Mesenchymal stem cell (in vitro differentiated cells and primary cell): ENCODE measurements around the gene FAM184A.

ENCODE experiments used
- DNase-seq: peaks from one replicate; pipeline ENCODE4 v3.0.0-alpha.2; 2013
- H2AFZ ChIP-seq: one replicate; pipeline ENCODE4 v1.6.1; 2013; ENCODE audit warnings: low read depth, mild to moderate bottlenecking, control low read depth, inconsistent platforms, low read length, moderate library complexity
- H2AK5ac ChIP-seq: 2 replicates; pipeline ENCODE4 v1.6.1; 2013; ENCODE audit warnings: low read length, moderate library complexity, mild to moderate bottlenecking, inconsistent platforms; ENCODE audit not compliant: severe bottlenecking
- H2BK120ac ChIP-seq: one replicate; pipeline ENCODE4 v1.6.1; 2013; ENCODE audit warnings: low read depth, mild to moderate bottlenecking, inconsistent platforms, low read length, moderate library complexity
- H2BK12ac ChIP-seq, 2 experiments: one replicate each; pipeline ENCODE4 v1.6.1; 2013; ENCODE audit warnings: inconsistent platforms in 2 of 2, low read length in 2 of 2, mild to moderate bottlenecking in 2 of 2, moderate library complexity in 2 of 2, control low read depth in 1 of 2
- H2BK15ac ChIP-seq: one replicate; pipeline ENCODE4 v1.6.1; 2013; ENCODE audit warnings: mild to moderate bottlenecking, low read depth, inconsistent platforms; ENCODE audit not compliant: poor library complexity, severe bottlenecking
- H2BK5ac ChIP-seq: 2 replicates; pipeline ENCODE4 v1.6.1; 2013; ENCODE audit warnings: low read depth, mild to moderate bottlenecking, low read length, control low read depth, inconsistent platforms; ENCODE audit not compliant: poor library complexity, severe bottlenecking
- H3K14ac ChIP-seq, 2 experiments: one replicate each; pipeline ENCODE4 v1.6.1; 2013; ENCODE audit warnings: inconsistent platforms in 2 of 2, low read length in 2 of 2, control low read depth in 1 of 2, mild to moderate bottlenecking in 1 of 2, moderate library complexity in 1 of 2
- H3K18ac ChIP-seq, 2 experiments: one replicate each; pipeline ENCODE4 v1.6.1; 2013; ENCODE audit warnings: inconsistent platforms in 2 of 2, low read length in 2 of 2, control low read depth in 1 of 2, low read depth in 1 of 2, mild to moderate bottlenecking in 1 of 2
- H3K23ac ChIP-seq, 2 experiments: one replicate each; pipeline ENCODE4 v1.6.1; 2013; ENCODE audit warnings: inconsistent platforms in 2 of 2, low read length in 2 of 2, mild to moderate bottlenecking in 2 of 2, moderate library complexity in 2 of 2, control low read depth in 1 of 2
- H3K27ac ChIP-seq: 2 replicates; pipeline ENCODE4 v1.5.1; 2013; ENCODE audit warnings: mild to moderate bottlenecking, moderate library complexity, low read length, control low read depth, inconsistent platforms; ENCODE audit not compliant: poor library complexity, severe bottlenecking
- H3K27me3 ChIP-seq, 2 experiments: 2 replicates each; pipeline versions ENCODE4 v1.6.1 to v1.7.0; 2013; ENCODE audit warnings: low read length in 2 of 2, mild to moderate bottlenecking in 2 of 2, moderate library complexity in 2 of 2, control low read depth in 1 of 2, inconsistent platforms in 1 of 2; ENCODE audit not compliant: control insufficient read depth in 1 of 2, insufficient read depth in 1 of 2
- H3K36me3 ChIP-seq, 2 experiments: 2 replicates each; pipeline versions ENCODE4 v1.6.1 to v1.7.0; 2013; ENCODE audit warnings: low read length in 2 of 2, control low read depth in 1 of 2, inconsistent platforms in 1 of 2, low read depth in 1 of 2, mild to moderate bottlenecking in 1 of 2; ENCODE audit not compliant: insufficient read depth in 2 of 2, control insufficient read depth in 1 of 2
- H3K4ac ChIP-seq, 2 experiments: one replicate each; pipeline ENCODE4 v1.6.1; 2013; ENCODE audit warnings: inconsistent platforms in 2 of 2, low read length in 2 of 2, mild to moderate bottlenecking in 2 of 2, moderate library complexity in 2 of 2, control low read depth in 1 of 2, low read depth in 1 of 2
- H3K4me1 ChIP-seq: 2 replicates; pipeline ENCODE4 v1.6.1; 2013; ENCODE audit warnings: low read depth, low read length, control low read depth; ENCODE audit not compliant: control insufficient read depth, insufficient read depth
- H3K4me2 ChIP-seq: 2 replicates; pipeline ENCODE4 v1.6.1; 2013; ENCODE audit warnings: low read length, mild to moderate bottlenecking, inconsistent platforms; ENCODE audit not compliant: poor library complexity, severe bottlenecking
- H3K4me3 ChIP-seq, 2 experiments: 2 replicates each; pipeline versions ENCODE4 v1.5.1 to v1.7.0; 2013; ENCODE audit warnings: low read length in 2 of 2, mild to moderate bottlenecking in 2 of 2, control low read depth in 1 of 2, low read depth in 1 of 2; ENCODE audit not compliant: insufficient read depth in 1 of 2
- H3K79me1 ChIP-seq: replicated peaks from 2 replicates; pipeline ENCODE4 v1.6.1; 2013; ENCODE audit warnings: mild to moderate bottlenecking, control low read depth, low read length, inconsistent platforms; ENCODE audit not compliant: poor library complexity, severe bottlenecking
- H3K9ac ChIP-seq: 2 replicates; pipeline ENCODE4 v1.7.0; 2013; ENCODE audit warnings: mild to moderate bottlenecking, low read length, moderate library complexity
- H3K9me3 ChIP-seq: 2 replicates; pipeline ENCODE4 v1.7.0; 2013; ENCODE audit warnings: mild to moderate bottlenecking, low read length; ENCODE audit not compliant: control insufficient read depth
- H4K8ac ChIP-seq: one replicate; pipeline ENCODE4 v1.6.1; 2013; ENCODE audit warnings: inconsistent platforms, mild to moderate bottlenecking, low read length, moderate library complexity
- H4K91ac ChIP-seq: one replicate; pipeline ENCODE4 v1.6.1; 2013; ENCODE audit warnings: mild to moderate bottlenecking, low read length, inconsistent platforms
- WGBS: methylation state at CpG from one replicate; pipeline ENCODE4 v1.1.7; 2013; ENCODE audit warnings: mixed read lengths; 5-methylcytosine and 5-hydroxymethylcytosine counted together

Gene FAM184A

GRCh38 chr6:119027465-119027864 lies 51.0 kb downstream of the FAM184A start:
- H3K18ac ChIP-seq, result no peak overlapping the region
- H3K23ac ChIP-seq, result no peak overlapping the region
- no peak for DNase-seq
- no peak overlapping the region for H3K9ac ChIP-seq
- H3K4me3 ChIP-seq, result no peak overlapping the region
- no peak overlapping the region for H2BK12ac ChIP-seq
- H3K4ac ChIP-seq, result no peak overlapping the region
- no peaks in the 10 kb centered on the region for H3K79me1 ChIP-seq
- H3K36me3 ChIP-seq, result no peaks in the 10 kb centered on the region
- WGBS, result 46% methylated on average over 3 of the region's 3 CpGs
- H3K14ac ChIP-seq, result no peak overlapping the region
- H3K9me3 ChIP-seq, result no peaks in the 10 kb centered on the region
- no peak overlapping the region for H2AFZ ChIP-seq
- no peak overlapping the region for H2BK15ac ChIP-seq
- H2AK5ac ChIP-seq, result no peak overlapping the region
- no peak overlapping the region for H2BK120ac ChIP-seq
- no peak overlapping the region for H2BK5ac ChIP-seq
- H3K27me3 ChIP-seq, result no peaks in the 10 kb centered on the region
- no peak overlapping the region for H4K8ac ChIP-seq
- no peak overlapping the region for H3K27ac ChIP-seq
- H4K91ac ChIP-seq, result no peak overlapping the region
- H3K4me2 ChIP-seq, result no peak overlapping the region
- no peaks in the 10 kb centered on the region for H3K4me1 ChIP-seq

GRCh38 chr6:119026822-119027221 lies 51.6 kb downstream of the FAM184A start:
- Histone ChIP-seq H2BK120ac (no peak overlapping the region), H3K27ac (no peak overlapping the region), H3K4me1 (no peaks in the 10 kb centered on the region), H3K4ac (no peak overlapping the region), H2BK5ac (no peak overlapping the region), H2AK5ac (no peak overlapping the region), H2BK15ac (no peak overlapping the region), H3K4me2 (no peak overlapping the region), H2BK12ac (no peak overlapping the region), H3K9me3 (no peaks in the 10 kb centered on the region), H4K91ac (no peak overlapping the region), H3K23ac (no peak overlapping the region), H2AFZ (no peak overlapping the region), H3K14ac (no peak overlapping the region), H4K8ac (no peak overlapping the region), H3K36me3 (no peaks in the 10 kb centered on the region), H3K9ac (no peak overlapping the region), H3K27me3 (no peaks in the 10 kb centered on the region), H3K79me1 (no peaks in the 10 kb centered on the region), H3K18ac (no peak overlapping the region), H3K4me3 (no peak overlapping the region)
- WGBS, result 45% methylated on average over 3 of the region's 3 CpGs
- no peak for DNase-seq

GRCh38 chr6:119025793-119026192 lies 52.7 kb downstream of the FAM184A start:
- H3K14ac ChIP-seq, result no peak overlapping the region
- H2BK120ac ChIP-seq, result no peak overlapping the region
- H2BK12ac ChIP-seq, result no peak overlapping the region
- H3K4me2 ChIP-seq, result no peak overlapping the region
- H2AK5ac ChIP-seq, result no peak overlapping the region
- H3K9me3 ChIP-seq, result no peaks in the 10 kb centered on the region
- 69% methylated on average over 2 of the region's 2 CpGs for WGBS
- DNase-seq, result no peak
- no peak overlapping the region for H4K8ac ChIP-seq
- no peak overlapping the region for H3K23ac ChIP-seq
- H3K36me3 ChIP-seq, result no peaks in the 10 kb centered on the region
- H3K27me3 ChIP-seq, result no peaks in the 10 kb centered on the region
- H3K9ac ChIP-seq, result no peak overlapping the region
- H2AFZ ChIP-seq, result no peak overlapping the region
- no peak overlapping the region for H3K4ac ChIP-seq
- H3K27ac ChIP-seq, result no peak overlapping the region
- H2BK15ac ChIP-seq, result no peak overlapping the region
- H4K91ac ChIP-seq, result no peak overlapping the region
- H3K18ac ChIP-seq, result no peak overlapping the region
- no peak overlapping the region for H2BK5ac ChIP-seq
- H3K79me1 ChIP-seq, result no peaks in the 10 kb centered on the region
- no peaks in the 10 kb centered on the region for H3K4me1 ChIP-seq
- no peak overlapping the region for H3K4me3 ChIP-seq

GRCh38 chr6:119024111-119024510 lies 54.4 kb downstream of the FAM184A start:
- H3K27ac ChIP-seq, result no peak overlapping the region
- H3K36me3 ChIP-seq, result no peaks in the 10 kb centered on the region
- H3K14ac ChIP-seq, result no peak overlapping the region
- H3K18ac ChIP-seq, result no peak overlapping the region
- H2BK15ac ChIP-seq, result no peak overlapping the region
- H3K27me3 ChIP-seq, result no peaks in the 10 kb centered on the region
- no peak overlapping the region for H3K4me2 ChIP-seq
- no peak overlapping the region for H2AFZ ChIP-seq
- H3K79me1 ChIP-seq, result no peaks in the 10 kb centered on the region
- no peak overlapping the region for H4K8ac ChIP-seq
- 67% methylated on average over 6 of the region's 6 CpGs for WGBS
- no peak overlapping the region for H3K9ac ChIP-seq
- H2BK5ac ChIP-seq, result no peak overlapping the region
- H3K4me1 ChIP-seq, result no peaks in the 10 kb centered on the region
- no peak overlapping the region for H4K91ac ChIP-seq
- H2BK12ac ChIP-seq, result no peak overlapping the region
- no peaks in the 10 kb centered on the region for H3K9me3 ChIP-seq
- no peak for DNase-seq
- H3K4ac ChIP-seq, result no peak overlapping the region
- H2AK5ac ChIP-seq, result no peak overlapping the region
- no peak overlapping the region for H3K4me3 ChIP-seq
- no peak overlapping the region for H3K23ac ChIP-seq
- H2BK120ac ChIP-seq, result no peak overlapping the region
